ENCODE results near the gene ARHGEF17. TPM values are rescaled to one million over a fixed set of nuclear protein-coding genes. Genes with fewer than 3 reads are reported as not detected.

Gene ARHGEF17
- total and polyA plus RNA-seq, 4 donors, result 2.6 to 12.6 (median 5.7) TPM

GRCh38 chr11:73355109-73355508, 47.0 kb downstream of the ARHGEF17 start:
- Histone ChIP-seq H3K9me3 (ENCODE audit: control insufficient read depth in 4 of 4, low read length in 3 of 4) (no peaks in the 10 kb centered on the region), H3K27ac (ENCODE audit: low read depth in 1 of 2, low read length in 2 of 2) (no peak overlapping the region), H3K36me3 (ENCODE audit: control insufficient read depth in 4 of 4, insufficient read depth in 3 of 4, low read depth in 1 of 4, low read length in 3 of 4) (no peaks in the 10 kb centered on the region), H3K9ac (ENCODE audit: low read depth in 1 of 2, low read length in 2 of 2) (no peak overlapping the region), H3K4me3 (ENCODE audit: low read depth in 1 of 3, low read length in 3 of 3) (no peak overlapping the region), H3K27me3 (ENCODE audit: control insufficient read depth in 4 of 4, insufficient read depth in 4 of 4, low read length in 3 of 4) (no peaks in the 10 kb centered on the region), H3K4me1 (ENCODE audit: control insufficient read depth in 4 of 4, insufficient read depth in 4 of 4, low read length in 3 of 4) (peaks cover 0 to 3% (median 1%) of the 10 kb centered on the region in 4 donors)
- 93% methylated on average over 4 of the region's 4 CpGs for WGBS
- DNase-seq (ENCODE audit: low spot score), result no peak
- TF ChIP-seq RXRA (IDR thresholded peaks at IDR 0.05) (no peak), HNF4G (IDR thresholded peaks at IDR 0.05) (no peak), FOXA1 (IDR thresholded peaks at IDR 0.05) (no peak), ATF3 (IDR thresholded peaks at IDR 0.05) (no peak), JUND (IDR thresholded peaks at IDR 0.05) (no peak), REST (IDR thresholded peaks at IDR 0.05) (no peak), CTCF (IDR thresholded peaks at IDR 0.05; ENCODE audit: low read depth, low read length, missing input control) (no peak), NR2F2 (IDR thresholded peaks at IDR 0.05) (no peak), GABPA (IDR thresholded peaks at IDR 0.05 in 1 of 2, conservative IDR thresholded peaks at IDR 0.05 in 1 of 2) (no peak)

GRCh38 chr11:73356979-73357860, 49.1 kb downstream of the ARHGEF17 start:
- TF ChIP-seq NR2F2 (IDR thresholded peaks at IDR 0.05) (no peak), MAX (IDR thresholded peaks at IDR 0.05) (no peak)
- 94% methylated on average over 22 of the region's 22 CpGs for WGBS

DNA sequence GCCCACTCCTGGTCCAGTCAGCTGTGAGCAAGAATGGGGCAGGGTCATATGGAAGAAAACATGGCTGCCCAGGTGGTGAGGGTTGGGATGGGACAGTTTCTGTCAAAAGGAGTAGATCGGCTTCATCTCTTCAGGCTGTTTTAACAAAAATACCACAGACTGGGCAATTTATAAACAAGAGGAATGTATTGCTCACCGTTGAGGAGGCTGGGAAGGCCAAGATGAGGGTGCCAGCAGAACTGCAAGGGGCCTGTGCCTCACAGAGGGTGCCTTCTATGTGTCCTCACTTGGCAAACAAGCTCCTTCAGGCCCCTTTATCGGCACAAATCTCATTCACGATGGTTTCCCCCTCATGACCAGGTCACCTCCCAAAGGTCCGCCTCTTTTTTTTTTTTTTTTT, 50.0 kb downstream of the ARHGEF17 start:
- H3K27me3 ChIP-seq (ENCODE audit: control insufficient read depth in 4 of 4, insufficient read depth in 4 of 4, low read length in 3 of 4), result no peaks in the 10 kb centered on the region
- no peak for DNase-seq (ENCODE audit: low spot score)
- H3K9me3 ChIP-seq (ENCODE audit: control insufficient read depth in 4 of 4, low read length in 3 of 4), result no peaks in the 10 kb centered on the region
- H3K4me3 ChIP-seq (ENCODE audit: low read depth in 1 of 3, low read length in 3 of 3), result no peak overlapping the region
- H3K9ac ChIP-seq (ENCODE audit: low read depth in 1 of 2, low read length in 2 of 2), result no peak overlapping the region
- H3K27ac ChIP-seq (ENCODE audit: low read depth in 1 of 2, low read length in 2 of 2), result no peak overlapping the region
- no peaks in the 10 kb centered on the region for H3K36me3 ChIP-seq (ENCODE audit: control insufficient read depth in 4 of 4, insufficient read depth in 3 of 4, low read depth in 1 of 4, low read length in 3 of 4)
- no peaks in the 10 kb centered on the region for H3K4me1 ChIP-seq (ENCODE audit: control insufficient read depth in 4 of 4, insufficient read depth in 4 of 4, low read length in 3 of 4)
- 79% methylated on average over 5 of the region's 5 CpGs for WGBS
- TF ChIP-seq GABPA (IDR thresholded peaks at IDR 0.05 in 1 of 2, conservative IDR thresholded peaks at IDR 0.05 in 1 of 2), result no peak
- TF ChIP-seq NR2F2 (IDR thresholded peaks at IDR 0.05), result no peak
- no peak for TF ChIP-seq ZBTB33 (IDR thresholded peaks at IDR 0.05)
- TF ChIP-seq FOXA2 (IDR thresholded peaks at IDR 0.05), result no peak
- no peak for TF ChIP-seq EGR1 (IDR thresholded peaks at IDR 0.05; ENCODE audit: low read depth in 2 of 2)
- no peak for TF ChIP-seq RXRA (IDR thresholded peaks at IDR 0.05)
- TF ChIP-seq TAF1 (conservative IDR thresholded peaks at IDR 0.05), result no peak
- TF ChIP-seq ATF3 (IDR thresholded peaks at IDR 0.05), result no peak
- no peak for TF ChIP-seq RAD21 (IDR thresholded peaks at IDR 0.05)
- TF ChIP-seq YY1 (IDR thresholded peaks at IDR 0.05), result no peak

More at GRCh38 chr11:73356979-73357860, 49.1 kb downstream of the ARHGEF17 start:
- H3K27me3 ChIP-seq (ENCODE audit: control insufficient read depth in 4 of 4, insufficient read depth in 4 of 4, low read length in 3 of 4), result no peaks in the 10 kb centered on the region
- H3K4me1 ChIP-seq (ENCODE audit: control insufficient read depth in 4 of 4, insufficient read depth in 4 of 4, low read length in 3 of 4), result no peaks in the 10 kb centered on the region
- H3K9me3 ChIP-seq (ENCODE audit: control insufficient read depth in 4 of 4, low read length in 3 of 4), result no peaks in the 10 kb centered on the region
- H3K4me3 ChIP-seq (ENCODE audit: low read depth in 1 of 3, low read length in 3 of 3), result no peak overlapping the region
- no peaks in the 10 kb centered on the region for H3K36me3 ChIP-seq (ENCODE audit: control insufficient read depth in 4 of 4, insufficient read depth in 3 of 4, low read depth in 1 of 4, low read length in 3 of 4)
- no peak overlapping the region for H3K27ac ChIP-seq (ENCODE audit: low read depth in 1 of 2, low read length in 2 of 2)
- H3K9ac ChIP-seq (ENCODE audit: low read depth in 1 of 2, low read length in 2 of 2), result no peak overlapping the region
- DNase-seq (ENCODE audit: low spot score), result no peak

All from liver (tissue), 9 donors.